ENCODE results near the gene CD8B.
"Not testable (repeated sequence)": the region's sequence is repeated elsewhere in the genome, so short reads cannot be mapped to it uniquely, and the experiment has no call there.

Gene CD8B

DNA sequence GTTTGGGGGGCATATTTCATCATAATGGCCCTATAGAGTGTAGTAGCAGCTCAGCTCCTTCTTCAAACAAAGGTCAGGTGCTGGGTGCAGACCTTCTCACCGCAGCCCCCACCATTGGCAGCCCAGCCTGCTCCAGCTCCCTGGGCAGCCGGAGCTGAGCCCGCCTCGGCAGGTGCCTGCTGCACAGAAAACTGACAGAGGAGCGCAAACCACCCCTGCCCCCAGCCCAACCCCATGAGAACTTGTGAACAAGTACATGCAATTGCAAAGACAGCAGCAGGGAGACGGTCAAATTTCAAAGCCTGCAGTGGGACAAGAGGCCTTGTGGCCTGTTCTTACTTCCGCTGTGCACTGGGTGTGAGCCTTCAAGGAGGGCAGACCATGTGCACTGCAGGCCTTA lies 22.2 kb downstream of the CD8B start:
- DNase-seq; intact Hi-C loops (cut with DNase I): not testable (repeated sequence)

DNA sequence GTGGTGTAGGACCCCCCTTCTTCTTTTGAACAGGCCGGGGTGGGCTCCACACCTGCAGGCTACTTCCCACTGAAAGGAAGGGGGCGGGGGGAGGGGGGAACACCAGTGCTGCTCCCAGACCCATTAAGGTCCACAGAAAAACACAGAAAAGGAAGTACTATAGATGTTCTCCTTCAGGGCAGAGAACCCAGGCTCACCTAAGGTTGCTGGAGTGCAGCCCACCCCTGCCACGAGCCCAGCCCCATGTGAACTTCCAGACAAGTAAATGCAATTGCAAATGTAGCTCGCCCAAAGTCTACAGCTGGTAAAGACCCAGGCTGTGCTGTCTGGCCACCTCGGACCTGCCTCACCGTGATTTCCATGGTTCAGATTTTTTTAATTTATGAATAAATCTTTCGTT lies 24.0 kb downstream of the CD8B start:
- not testable (repeated sequence) for DNase-seq

DNA sequence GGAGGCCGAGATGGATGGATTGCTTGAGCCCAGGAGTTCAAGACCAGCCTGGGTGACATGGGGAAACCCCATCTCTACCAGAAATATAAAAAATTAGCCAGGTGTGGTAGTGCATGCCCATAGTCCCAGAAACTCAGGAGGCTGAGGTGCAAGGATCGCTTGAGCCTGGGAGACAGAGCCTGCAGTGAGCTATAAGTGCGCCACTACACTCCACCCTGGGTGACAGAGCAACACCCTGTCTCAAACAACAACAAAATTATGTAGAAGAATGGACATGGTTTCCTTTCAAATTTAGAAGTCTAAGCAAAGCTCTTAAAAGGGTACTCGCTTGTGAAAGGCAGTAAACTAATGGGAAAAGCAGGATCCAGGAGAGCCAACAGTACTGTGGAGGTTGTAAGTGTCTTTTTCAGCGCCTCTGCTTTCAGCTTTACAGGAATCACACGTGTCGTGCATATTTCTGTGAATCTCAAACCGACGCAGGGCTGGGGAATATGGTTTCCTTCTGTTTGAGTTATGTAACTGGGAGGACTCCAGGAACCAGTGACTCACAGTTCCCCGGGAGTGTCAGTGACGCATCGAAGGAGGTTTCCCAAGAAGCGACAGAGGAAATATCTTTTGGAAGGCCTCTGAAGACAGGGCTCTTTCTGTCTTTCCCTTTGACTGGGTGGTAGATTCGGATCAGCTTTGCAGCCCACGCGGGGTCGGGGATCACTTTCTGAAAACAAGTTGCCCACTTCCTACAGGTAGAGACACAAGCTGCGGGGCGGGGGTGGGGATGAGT lies 24.6 kb downstream of the CD8B start:
- peak; percentile 26 to 87 (median 66) for DNase-seq
- intact Hi-C loops (cut with DNase I), result not testable (repeated sequence)

More for the DNA sequence above, 24.0 kb downstream of the CD8B start:
- intact Hi-C loops (cut with DNase I), result not testable (repeated sequence)

DNA sequence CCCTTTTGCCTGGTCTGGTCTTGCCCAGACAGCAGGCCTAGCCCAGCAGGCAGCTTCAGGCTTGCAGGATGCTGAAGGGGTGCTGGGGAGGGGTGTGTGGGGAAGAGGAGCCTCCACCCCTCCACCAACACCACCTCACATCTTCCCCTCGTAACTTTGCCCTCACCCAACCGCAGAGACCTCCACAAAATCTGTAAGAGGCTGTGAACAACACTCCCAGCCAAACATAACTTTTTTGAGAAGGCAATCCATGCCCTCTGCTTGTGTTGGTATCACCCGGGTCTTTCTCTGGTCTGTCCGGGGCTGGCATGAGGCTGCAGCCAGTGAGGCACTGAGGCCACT lies 26.2 kb downstream of the CD8B start:
- intact Hi-C loops (cut with DNase I); DNase-seq: not testable (repeated sequence)

DNA sequence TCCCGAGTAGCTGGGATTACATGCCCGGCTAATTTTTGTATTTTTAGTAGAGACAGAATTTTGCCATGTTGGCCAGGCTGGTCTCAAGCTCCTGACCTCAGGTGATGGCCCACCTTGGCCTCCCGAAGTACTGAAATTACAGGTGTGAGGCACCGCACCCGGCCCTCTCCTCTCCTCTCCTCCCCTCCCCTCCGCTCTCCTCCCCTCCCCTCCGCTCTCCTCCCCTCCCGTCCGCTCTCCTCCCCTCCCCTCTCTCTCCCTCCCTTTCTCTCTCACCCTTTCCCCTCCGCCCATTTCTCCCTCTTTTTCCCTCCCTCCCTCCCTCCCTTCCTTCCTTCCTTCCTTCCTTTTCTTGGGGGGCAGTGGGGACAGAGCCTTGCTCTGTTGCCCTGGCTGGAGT lies 28.4 kb downstream of the CD8B start:
- DNase-seq, result no peak
- intact Hi-C loops (cut with DNase I), result no loop called here

DNA sequence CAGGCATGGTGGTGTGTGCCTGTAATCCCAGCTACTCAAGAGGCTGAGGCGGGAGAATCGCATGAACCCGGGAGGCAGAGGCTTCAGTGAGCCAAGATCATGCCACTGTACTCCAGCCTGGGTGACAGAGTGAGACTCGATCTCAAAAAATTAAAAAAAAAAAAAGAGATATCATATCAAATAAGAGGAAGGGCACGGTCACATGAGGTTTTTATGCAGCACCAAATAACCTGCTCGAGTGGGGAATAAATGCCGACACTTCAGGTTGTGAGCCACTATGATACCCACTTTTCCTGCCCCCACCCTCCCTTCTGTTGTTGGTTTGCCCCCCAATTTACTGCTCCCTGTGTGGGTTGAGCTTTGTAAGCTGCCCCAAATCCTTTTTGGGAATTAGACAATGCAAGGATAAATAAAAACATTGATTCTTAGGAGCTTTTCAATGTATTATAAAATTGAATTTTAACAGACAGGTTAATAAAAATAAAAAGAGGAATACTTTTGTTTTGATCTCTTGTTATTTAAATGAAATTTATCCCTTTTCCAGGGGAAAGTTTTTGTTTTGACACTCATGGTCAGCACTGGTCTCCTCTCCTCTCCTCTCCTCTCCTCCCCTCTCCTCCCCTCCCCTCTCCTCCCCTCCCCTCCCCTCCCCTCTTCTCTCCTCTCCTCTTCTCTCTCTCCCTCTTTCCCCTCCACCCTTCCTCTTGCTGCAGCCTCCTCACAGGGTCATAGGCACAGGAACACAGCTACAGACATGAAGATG lies 29.2 kb downstream of the CD8B start:
- DNase-seq, result no peak
- intact Hi-C loops (cut with DNase I), result no loop called here

DNA sequence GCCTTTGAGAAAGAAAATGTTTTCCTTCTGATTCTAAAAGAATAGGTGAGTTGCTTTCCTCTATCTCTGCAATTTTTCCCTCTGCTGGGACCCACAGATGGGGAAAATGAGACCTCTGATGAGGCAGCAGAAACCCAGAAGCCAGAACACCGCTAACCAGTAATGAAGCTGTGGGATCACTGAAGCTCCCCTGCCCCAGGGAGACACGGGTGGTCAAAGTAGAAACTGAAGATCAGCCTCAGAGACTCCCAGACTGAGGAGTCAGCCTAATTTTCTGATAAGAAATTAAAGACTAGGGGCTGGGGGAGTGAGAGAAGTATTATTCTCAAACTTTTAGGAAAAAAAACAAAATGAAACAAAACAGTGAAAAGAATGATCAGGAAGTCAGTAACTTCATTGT lies 30.1 kb downstream of the CD8B start:
- DNase-seq, result no peak
- intact Hi-C loops (cut with DNase I), result no loop called here

DNA sequence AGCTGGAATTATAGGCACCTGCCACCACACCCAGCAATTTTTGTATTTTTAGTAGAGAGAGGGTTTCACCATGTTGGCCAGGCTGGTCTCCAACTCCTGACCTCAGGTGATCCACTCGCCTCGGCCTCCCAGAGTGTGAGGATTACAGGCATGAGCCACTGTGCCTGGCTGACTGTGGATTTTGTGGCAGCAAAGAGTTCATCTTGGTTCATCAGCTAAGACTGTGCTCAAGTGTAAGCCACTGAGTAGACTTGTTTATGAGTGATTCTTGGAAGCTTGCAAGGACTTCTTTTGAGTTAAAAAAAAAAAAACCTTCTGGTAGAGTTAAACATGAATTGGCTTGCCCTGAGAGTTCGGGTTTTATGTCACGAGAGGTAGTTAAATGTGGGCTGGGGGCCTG lies 34.7 kb downstream of the CD8B start:
- no peak for DNase-seq

DNA sequence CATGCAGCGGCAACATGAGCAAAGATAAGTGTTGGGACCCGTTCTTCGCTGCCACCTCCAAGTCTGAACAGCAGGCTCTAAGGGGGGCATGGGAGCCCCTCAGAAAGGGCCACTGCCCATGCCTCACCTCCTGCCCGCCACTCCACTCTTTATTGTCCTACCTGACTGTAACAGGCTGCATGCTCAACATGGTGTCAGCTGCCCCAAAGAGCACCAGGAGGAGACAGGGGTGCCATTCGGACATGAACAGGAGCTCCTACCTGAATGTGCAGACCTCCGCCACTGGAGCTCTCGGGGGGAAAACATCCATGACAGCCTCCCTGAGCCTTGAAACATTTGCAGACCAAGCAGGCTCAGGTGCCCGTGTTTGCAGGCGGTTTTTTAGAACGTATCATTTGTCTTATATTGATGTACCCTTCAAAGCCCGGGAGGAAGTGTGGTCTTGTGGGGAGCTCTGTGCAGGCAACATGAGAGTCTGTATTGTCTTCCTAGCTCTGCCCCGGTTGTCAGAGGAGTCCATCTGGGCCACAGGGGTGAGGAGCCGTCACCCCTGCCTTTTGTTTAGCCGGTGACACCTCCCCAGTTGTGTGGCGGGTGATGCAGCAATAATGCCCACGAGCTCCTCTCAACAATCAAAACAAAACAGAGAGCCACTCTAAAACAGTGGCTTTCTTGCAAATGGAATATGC lies 35.8 kb downstream of the CD8B start:
- intact Hi-C loops (cut with DNase I), result no loop called here
- DNase-seq, result no peak

More for the DNA sequence above, 34.7 kb downstream of the CD8B start:
- intact Hi-C loops (cut with DNase I), result no loop called here

DNA sequence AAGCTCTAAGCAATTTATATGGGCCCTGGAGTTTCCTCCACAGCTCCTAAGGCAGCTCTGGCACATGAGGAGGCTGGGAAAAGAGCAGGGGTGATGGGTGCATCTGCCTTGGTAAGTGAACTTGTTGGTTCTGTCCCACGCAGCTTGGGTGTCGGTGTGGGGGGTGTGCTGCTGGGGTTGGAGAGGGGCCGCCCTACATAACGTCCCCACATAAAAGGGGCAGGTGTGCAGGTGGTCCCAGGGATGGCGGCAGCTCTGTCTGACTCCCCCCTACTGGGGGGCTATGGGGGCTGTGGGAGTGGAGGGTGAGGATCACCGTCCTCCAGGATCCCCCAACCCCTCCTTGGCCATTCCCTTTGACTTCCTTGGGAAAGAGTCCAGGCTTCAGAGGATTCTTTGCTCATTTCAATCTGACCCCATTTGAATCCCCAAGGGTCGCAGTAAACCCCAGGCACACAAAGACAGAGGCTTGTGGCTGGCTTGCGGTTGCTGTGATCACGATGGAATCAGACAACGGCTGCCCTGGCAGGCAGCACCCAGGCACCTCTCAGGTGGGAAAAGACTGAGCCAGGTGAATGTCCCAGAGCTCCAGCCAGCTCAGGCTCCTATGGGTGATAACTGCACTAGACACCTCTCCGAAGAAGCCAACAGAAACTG lies 36.5 kb downstream of the CD8B start:
- intact Hi-C loops (cut with DNase I), result no loop called here
- DNase-seq, result no peak

DNA sequence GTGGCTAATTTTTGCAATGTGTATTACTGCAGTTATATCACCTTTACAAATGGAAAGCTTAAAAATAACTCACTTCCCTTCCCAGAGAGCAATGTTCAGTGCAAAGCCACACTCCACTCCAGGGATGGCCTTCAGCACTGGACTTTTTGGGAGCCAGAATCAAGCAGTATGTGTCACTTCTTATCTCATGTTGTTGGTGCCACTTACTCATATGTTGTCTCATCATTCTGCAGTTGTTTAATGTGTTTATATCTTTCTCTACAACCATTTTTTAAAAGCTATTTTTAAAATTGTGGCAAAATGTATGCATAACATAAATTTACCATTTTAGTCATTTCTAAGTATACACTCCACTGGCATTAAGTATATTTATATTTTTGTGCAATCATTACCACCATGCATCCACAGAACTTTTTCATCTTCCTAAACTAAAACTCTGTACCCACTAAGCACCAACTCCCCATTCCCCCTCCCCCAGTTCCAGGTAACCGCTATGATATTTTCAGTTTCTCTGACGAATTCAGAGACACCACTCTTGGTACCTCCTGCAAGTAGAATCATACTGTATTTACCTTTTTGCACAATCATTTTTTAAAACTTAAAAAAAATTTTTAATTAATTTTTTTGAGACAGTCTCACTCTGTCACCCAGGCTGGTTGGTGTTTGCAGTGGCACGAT lies 38.9 kb downstream of the CD8B start:
- DNase-seq, result no peak
- intact Hi-C loops (cut with DNase I), result no loop called here

DNA sequence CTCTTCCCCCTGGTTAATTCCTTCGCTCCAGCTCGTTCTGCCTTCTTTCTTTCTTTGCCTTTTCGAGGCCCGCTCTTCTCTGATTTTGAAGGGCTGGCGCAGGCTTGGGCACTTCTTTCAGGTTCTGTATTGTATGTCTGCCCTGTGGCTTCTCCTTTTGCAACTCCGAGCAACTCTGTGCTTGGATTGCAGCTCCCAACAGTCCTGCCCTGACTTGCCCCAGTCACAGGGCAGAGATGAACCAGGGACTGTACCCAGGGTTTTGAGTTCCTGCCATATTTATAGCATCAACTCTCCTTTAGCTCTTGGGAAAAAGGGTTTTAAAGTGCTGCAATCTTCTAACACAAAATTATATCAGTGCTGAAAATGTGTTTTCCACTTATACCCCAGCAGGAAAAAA lies 39.8 kb downstream of the CD8B start:
- DNase-seq, result no peak
- intact Hi-C loops (cut with DNase I), result no loop called here

DNA sequence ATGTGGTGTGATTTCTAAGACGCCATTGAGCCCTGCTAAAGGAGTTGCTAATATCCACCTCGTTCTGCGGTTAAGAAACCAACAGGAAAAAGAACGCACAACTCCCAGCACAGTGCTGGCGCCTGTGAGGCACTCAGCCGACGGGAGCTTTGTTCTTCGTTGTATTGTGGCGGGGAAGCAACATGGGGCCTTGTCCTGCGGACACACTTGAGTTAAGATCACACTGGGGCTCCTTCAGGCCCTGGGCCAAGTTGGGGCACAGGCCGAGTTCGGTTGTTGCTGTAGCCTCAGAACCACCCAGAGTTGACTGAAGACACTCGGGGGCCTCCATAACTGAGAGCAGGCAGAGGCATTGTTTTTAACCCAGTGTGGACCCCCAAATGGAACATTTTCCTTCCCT lies 40.4 kb downstream of the CD8B start:
- intact Hi-C loops (cut with DNase I), result no loop called here

DNA sequence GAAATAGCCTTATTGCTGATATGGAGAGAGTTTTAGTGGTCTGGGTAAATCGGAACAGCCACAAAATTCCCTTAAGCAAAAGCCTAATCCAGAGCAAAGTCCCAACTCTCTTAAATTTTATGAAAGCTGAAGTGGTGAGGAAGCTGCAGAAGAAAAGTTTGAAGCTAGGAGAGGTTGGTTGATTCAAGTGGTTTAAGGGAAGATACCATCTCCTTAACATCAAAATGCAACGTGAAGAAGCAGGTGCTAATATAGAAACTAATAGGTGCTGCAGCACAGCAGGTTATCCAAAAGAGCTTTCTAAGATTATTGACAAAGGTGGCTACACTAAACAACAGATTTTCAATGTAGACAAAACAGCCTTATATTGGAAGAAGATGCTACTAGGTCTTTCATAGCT lies 42.7 kb downstream of the CD8B start:
- DNase-seq, result no peak
- intact Hi-C loops (cut with DNase I), result no loop called here

More for the DNA sequence above, 40.4 kb downstream of the CD8B start:
- no peak for DNase-seq

DNA sequence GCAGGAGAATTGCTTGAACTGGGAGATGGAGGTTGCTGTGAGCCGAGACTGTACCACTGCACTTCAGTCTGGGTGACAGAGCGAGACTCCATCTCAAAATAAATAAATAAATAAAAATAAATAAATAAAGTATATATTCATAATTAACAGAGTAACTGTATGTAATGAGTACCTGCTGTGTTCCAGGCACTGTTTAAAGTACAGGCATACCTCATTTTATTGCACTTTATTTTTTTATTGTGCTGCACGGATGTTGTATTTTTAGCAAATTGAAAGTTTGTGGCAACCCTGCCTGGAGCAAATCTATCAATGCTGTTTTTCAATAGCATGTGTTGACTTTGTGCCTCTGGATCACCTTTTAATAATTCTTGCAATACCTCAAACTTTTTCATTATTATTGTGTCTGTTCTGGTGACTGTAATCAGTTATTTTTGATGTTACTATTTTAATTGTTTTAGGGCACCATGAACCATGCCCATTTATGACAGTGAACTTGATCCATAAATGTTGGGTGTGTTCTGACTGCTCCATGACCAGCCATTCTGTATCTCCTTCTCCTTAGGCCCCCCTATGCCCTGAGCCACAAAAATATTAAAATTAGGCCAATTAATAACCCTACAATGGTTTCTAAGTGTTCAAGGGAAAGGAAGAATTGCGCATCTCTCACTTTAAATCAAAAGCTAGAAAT lies 43.4 kb downstream of the CD8B start:
- no peak for DNase-seq
- intact Hi-C loops (cut with DNase I), result no loop called here

DNA sequence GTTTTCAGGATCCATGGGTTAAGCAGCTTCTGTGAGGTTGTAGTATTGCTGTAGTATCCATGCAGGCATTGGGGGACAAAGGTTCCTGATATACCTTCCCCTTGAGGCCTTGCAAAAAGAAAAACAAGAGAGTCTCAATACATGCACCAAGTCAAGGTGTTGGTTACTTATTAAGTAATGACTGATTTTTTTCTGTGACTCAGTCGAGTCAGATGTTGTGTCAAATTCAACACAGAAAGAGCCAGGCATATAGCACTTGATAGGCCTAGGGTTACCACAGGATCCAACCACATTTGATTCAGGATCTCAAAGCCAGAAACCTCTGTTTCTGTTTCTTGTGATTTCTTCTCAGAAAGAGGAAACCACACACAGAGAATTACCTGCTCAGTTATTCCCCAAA lies 46.1 kb downstream of the CD8B start:
- intact Hi-C loops (cut with DNase I), result no loop called here
- DNase-seq, result no peak

DNA sequence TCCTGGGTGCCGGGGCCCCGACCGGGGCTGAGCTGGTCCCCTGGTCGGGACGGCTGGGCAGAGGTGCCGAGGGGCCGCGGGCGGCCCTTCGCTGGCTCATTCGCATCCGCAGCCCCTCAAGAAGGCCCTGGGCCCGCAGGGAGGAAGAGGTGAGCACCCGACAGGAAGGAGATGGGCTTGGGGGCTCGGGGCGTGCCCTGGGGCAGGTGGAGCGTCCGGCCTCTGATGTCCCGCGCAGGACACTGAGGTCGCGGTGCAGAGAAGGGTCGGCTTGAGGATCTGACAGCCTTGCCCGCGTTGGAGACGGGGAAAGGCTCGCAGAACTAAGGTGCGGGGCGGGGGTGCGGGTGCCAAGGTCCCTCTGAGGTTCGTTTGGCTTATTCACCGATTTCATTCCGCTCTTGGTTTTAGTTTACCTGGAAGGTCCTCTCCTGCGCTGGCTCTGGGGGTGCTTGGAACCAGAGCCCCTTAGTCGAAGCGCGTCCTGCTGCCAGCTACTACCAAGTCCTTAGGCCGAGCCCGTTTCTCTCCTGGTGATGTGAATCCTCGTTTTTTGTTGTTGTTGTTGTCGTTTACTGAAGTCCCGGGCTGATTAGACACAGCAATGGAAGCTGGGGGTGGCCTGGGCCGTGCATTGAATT lies 52.1 kb downstream of the CD8B start:
- intact Hi-C loops (cut with DNase I), result no loop called here

More for the DNA sequence above, 52.1 kb downstream of the CD8B start:
- DNase-seq, result peak in 2 of 42 donors; percentile 11 to 16

Data from head of caudate nucleus (tissue), 42 donors.